Hematopoietic multipotent progenitor cell treated with erythropoietin and hydrocortisone succinate and interleukin-3 and kit ligand, for 17 days (in vitro differentiated cells): ENCODE data around the gene TIMP3.
A peak's percentile ranks its signal among the peaks of the same experiment; 100 is the strongest.
"Not testable (repeated sequence)": the region's sequence is repeated elsewhere in the genome, so short reads cannot be mapped to it uniquely, and the experiment has no call there.

ENCODE experiments used
- DNase-seq: peaks from one replicate; pipeline ENCODE4 v3.0.0-alpha.2; 2015; ENCODE audit warnings: low spot score

The TIMP3 gene

GRCh38 chr22:32855045-32855756, 53.7 kb downstream of the TIMP3 start:
- no peak for DNase-seq

DNA sequence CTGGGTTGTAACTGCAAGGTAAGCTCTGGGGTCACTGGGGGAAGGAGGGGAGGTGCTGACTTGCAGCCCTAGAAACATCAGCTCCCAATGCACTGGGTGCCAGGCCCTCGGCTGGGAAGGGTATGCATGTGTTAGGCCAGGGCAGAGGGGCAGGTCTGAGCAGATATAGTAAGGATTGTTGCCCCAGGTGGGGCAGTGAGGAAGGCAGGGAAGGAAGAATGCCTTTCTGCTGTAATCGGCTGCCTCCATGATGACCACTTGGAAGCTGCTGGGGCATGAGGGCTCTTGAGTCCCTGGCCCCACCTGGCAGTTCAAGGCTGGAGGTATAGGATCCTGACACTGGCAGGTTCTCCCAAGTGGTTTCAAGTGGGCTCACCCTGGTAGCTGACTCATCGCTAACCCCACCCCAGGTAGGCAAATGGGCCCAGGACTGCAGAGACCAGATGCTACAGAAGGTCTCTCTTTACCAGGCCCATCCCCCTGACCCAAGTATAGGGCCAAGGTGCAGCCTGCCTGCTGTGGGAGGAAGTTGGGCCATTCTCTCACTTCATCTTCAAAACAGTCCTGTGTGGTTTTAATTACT, 56.7 kb downstream of the TIMP3 start:
- DNase-seq, result no peak

GRCh38 chr22:32858957-32859356, 57.5 kb downstream of the TIMP3 start:
- DNase-seq, result no peak

GRCh38 chr22:32859743-32860142, 58.2 kb downstream of the TIMP3 start:
- DNase-seq, result no peak

DNA sequence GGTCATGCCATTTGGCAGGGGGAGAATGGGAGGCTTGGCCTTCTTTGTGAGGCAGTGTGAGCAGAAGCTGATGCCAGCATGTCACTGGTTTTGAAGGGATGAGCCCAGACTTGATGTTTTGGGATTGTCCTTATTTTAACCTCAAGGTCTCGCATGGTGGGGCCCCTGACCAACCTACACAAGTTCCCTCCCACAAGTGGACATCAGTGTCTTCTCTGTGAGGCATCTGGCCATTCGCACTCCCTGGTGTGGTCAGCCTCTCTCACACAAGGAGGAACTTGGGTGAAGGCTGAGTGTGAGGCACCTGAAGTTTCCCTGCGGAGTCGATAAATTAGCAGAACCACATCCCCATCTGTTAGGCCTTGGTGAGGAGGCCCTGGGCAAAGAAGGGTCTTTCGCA, 59.8 kb downstream of the TIMP3 start:
- no peak for DNase-seq

- no peak for DNase-seq
Measured at GRCh38 chr22:32862083-32862482, 60.6 kb downstream of the TIMP3 start.

- no peak for DNase-seq
Measured at GRCh38 chr22:32862936-32863661, 61.6 kb downstream of the TIMP3 start.

DNA sequence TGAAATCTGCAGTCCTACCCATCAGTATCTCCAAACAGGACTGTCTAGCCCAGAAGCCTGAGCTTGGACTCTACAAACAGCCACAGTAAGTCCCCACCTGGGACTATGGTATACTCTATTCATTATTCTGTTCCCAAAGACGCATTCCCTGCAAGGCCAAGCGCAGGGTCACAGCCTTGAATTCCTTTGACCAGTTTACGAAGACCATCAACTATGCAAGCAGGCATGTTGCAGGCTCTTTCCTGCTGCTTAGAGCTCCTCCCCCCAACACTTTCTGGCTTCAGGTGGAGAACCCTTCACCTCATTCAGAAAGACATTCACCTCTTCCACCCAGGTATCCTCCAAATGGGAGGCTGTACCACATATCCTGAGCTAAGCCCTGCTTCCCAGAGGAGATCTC, 62.5 kb downstream of the TIMP3 start:
- no peak for DNase-seq

- no peak for DNase-seq
Measured at GRCh38 chr22:32864596-32864995, 63.1 kb downstream of the TIMP3 start.

GRCh38 chr22:32866953-32867352, 65.4 kb downstream of the TIMP3 start:
- no peak for DNase-seq

DNA sequence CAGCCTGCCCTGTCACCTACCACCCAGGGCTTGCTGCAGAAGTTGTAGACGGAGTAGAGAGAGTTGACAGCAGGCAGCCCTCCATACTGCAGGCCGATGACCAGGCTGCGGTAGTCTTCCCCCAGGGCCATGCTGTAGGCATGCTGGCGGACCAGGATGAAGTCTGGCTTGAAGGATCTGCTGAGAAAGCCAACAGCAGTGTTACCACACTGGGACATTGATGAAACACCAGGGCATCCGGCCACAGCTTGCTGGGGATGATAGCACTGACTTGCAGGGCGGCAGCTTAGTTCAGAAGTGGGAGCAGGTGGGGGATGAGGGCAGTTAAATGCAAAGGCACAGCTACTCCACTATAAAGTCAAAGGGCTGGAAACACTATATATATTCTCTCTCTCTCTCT, 67.4 kb downstream of the TIMP3 start:
- DNase-seq, result no peak

- DNase-seq, result no peak
Measured at GRCh38 chr22:32870474-32870873, 69.0 kb downstream of the TIMP3 start.

GRCh38 chr22:32873604-32874003, 72.1 kb downstream of the TIMP3 start:
- DNase-seq, result not testable (repeated sequence)

DNA sequence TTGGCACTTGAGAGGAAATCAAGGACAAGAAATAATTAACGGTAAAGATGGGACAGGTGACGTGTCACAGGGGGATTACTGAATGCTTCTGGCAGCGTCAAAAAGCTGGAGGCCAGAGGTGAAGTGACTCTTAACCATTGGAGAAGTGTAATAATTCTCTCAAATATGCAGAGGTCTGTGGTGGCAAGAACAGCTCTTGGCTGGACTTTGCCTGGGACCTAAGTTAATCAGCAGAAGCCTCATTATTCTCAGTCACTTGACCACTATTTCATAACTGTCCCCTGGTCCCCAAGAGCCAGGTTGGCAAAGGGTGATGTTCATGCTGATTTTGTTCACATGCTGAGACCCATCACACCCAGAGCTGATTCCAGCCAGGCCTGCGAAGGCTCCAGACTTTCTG, 72.9 kb downstream of the TIMP3 start:
- DNase-seq, result no peak

DNA sequence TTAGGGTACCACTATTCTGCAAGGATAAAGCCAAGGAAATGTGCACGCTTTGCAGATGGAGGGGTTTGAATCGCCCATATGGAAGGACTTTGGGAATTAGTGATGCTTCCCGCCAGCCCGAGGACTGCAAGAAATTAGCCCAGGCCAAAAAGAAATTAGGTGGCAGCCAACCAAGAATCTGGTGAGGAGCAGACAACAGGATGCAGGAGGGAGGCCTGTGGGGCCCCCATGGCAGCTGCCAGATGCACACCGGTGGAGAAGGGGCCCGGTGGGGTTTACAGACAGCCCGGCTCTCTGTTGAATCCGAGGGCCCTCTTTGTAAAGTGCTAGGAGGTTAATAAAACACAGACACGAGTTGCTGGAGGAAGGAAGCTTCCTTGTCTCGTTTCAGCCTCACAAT, 73.5 kb downstream of the TIMP3 start:
- DNase-seq, result no peak

- DNase-seq, result no peak
Measured at GRCh38 chr22:32876516-32876915, 75.0 kb downstream of the TIMP3 start.

GRCh38 chr22:32877196-32877595, 75.7 kb downstream of the TIMP3 start:
- DNase-seq, result no peak

DNA sequence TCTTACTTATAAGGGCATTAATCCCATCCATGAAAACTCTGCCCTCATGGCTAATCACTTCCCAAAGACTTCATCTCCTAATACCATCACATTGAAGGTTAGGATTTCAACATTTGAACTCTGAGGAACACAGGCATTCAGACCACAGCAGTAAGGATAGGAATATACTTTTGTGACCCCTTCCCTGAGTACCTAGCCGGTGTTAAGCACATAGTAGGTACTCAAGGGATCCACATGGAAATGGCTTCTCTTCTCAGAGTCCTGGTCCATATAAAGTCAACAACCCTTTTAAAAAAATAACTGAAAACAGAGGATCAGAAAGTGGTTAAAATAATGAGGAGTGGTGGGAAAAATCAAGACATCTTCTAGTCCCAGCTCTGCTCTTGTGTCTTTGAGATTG, 78.0 kb downstream of the TIMP3 start:
- no peak for DNase-seq

GRCh38 chr22:32880061-32880460, 78.6 kb downstream of the TIMP3 start:
- DNase-seq, result no peak

DNA sequence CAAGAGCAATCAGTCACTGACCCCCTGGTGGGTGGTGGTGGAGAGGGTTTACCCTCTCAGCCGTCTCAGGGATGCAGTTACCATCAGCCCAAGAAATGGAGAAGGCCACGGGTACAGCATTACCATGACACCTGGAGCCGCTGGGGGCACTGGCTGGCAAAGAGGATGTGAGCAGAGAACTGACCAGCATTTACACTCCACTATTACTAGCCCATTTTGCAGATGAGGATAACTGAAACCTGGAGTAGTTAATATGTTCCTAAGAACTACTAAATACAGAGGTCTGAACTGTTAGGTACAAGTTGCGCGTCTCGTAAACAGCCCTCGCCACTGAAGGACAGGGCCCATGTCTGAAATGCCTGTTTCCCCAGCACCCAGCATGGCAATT, 79.0 kb downstream of the TIMP3 start:
- peak; percentile 40 for DNase-seq

DNA sequence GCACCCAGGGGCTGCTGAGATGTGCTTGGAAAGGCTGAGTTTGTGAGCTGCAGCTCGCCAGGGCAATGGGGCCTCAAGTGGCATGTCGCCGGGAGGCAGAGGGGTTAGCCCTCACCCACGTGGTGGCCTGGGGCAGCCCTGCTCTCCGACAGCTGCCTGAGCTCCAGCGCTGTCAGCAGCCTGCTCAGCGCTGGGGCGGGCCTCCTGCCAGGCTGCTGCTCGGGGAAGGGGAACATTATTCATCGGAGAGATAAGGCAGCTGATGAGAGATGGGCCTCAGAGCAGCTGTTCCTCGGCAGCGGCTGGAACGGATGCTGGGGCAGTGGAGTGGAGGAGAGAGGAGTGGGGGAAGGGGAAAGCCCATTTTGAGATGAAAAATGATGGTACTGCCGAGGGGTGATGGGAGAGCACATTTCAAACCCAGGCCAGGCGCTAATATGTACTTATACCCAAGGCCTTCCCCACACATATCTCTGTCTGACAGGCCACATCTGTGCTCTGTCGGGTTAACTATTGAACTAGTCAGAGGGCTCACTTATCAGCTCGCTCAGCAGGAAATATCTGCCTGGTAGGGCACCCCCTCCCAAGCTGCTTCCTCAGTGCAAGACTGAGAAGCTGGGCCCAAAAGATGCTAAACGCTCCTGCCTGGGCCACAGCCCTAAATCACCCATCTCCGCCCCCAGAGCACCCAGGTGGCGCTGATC, 79.5 kb downstream of the TIMP3 start:
- DNase-seq, result peak; percentile 77

- no peak for DNase-seq
Measured at GRCh38 chr22:32882360-32882755, 80.9 kb downstream of the TIMP3 start.
